ENCODE results near the gene NDUFS2. TPM values are rescaled to one million over a fixed set of nuclear protein-coding genes. Genes with fewer than 3 reads are reported as not detected.

NDUFS2 gene
- total and polyA plus RNA-seq, 2 of the 8 experiments (the other 6 are each of a cell fraction or from before 2014, with no cell fraction given) = 95.1 to 113 TPM

GRCh38 chr1:161218301-161219077 is 16.3 kb downstream of the NDUFS2 start:
- CTCF ChIA-PET (ENCODE audit: partially characterized antibody) = interaction anchor here (1.4 to 23.7 kb wide), 8 partner anchors 10 to 164 kb away, joined by 3 to 427 read pairs (median 46); partner anchors contain the start of genes ADAMTS4, NDUFS2 and TOMM40L
- Histone ChIP-seq H3K79me2 (ENCODE audit: control insufficient read depth in 1 of 2, insufficient read depth in 2 of 2, low read length in 2 of 2) (no peaks in the 10 kb centered on the region), H3K14ac (ENCODE audit: insufficient read length) (no peak overlapping the region), H3K23ac (ENCODE audit: insufficient read length) (no peak overlapping the region), H3K9ac (replicated peaks in 1 of 4; ENCODE audit: extremely low read depth in 1 of 4, low read depth in 3 of 4, low read length in 3 of 4) (no peak overlapping the region; a peak in 1 of 7 replicates), H4K20me1 (replicated peaks in 1 of 2; ENCODE audit: control insufficient read depth in 1 of 2, insufficient read depth in 2 of 2, low read length in 2 of 2) (peaks cover 0 to 2% of the 10 kb centered on the region in 2 experiments), H2BK12ac (ENCODE audit: low read depth, low read length) (no peak overlapping the region), H4K8ac (ENCODE audit: extremely low read depth, insufficient read depth, low read length) (no peak overlapping the region), H2BK15ac (ENCODE audit: low read length) (0 out of 2 replicates have a peak overlapping the region, but pooled peaks have one; percentile 61), H3K18ac (ENCODE audit: extremely low read depth, low read length) (no peak overlapping the region), H4K5ac (ENCODE audit: insufficient read length, low read depth, low read length) (no peak overlapping the region), H3K4me3 (ENCODE audit: extremely low read depth in 1 of 4, insufficient read depth in 2 of 4, low read depth in 3 of 4, low read length in 4 of 4) (no peak overlapping the region), H3K27me3 (replicated peaks in 1 of 4; ENCODE audit: control insufficient read depth in 3 of 4, extremely low read depth in 1 of 4, insufficient read depth in 3 of 4, low read length in 3 of 4) (0 out of 7 replicates have a peak, but pooled peaks cover 0 to 2% (median 0%) of the 10 kb centered on the region in 4 experiments), H3K4me2 (ENCODE audit: insufficient read depth in 1 of 2, low read depth in 2 of 2, low read length in 2 of 2) (peak overlapping the region in 1 of 2 experiments; percentile 8; a peak in 1 of 4 replicates), H3K4ac (replicated peaks; ENCODE audit: insufficient read length, low read depth, low read length) (no peak overlapping the region), H3K36me3 (ENCODE audit: control insufficient read depth in 2 of 4, insufficient read depth in 4 of 4, low read length in 3 of 4) (peaks cover 7 to 11% (median 9%) of the 10 kb centered on the region in 4 experiments; a peak in 7 of 8 replicates), H3K79me1 (ENCODE audit: low read depth, low read length) (no peaks in the 10 kb centered on the region), H2AK5ac (ENCODE audit: low read depth, low read length) (no peak overlapping the region), H4K91ac (replicated peaks; ENCODE audit: insufficient read length, low read length) (peak overlapping the region; percentile 56), H3K9me3 (ENCODE audit: insufficient read depth in 2 of 2, low read depth in 1 of 2, low read length in 1 of 2) (no peaks in the 10 kb centered on the region), H2BK5ac (ENCODE audit: low read depth, low read length) (no peak overlapping the region; the same call in 1 of the 2 replicates), H3K4me1 (replicated peaks in 1 of 4; ENCODE audit: control insufficient read depth in 3 of 4, insufficient read depth in 4 of 4, low read length in 3 of 4) (peaks cover 0 to 13% (median 0%) of the 10 kb centered on the region in 4 experiments; a peak in 3 of 7 replicates), H3K27ac (ENCODE audit: low read depth, low read length) (no peak overlapping the region), H3K56ac (replicated peaks; ENCODE audit: insufficient read length, low read depth, low read length) (no peak overlapping the region), H2BK20ac (ENCODE audit: low read length) (no peak overlapping the region), H2AFZ (ENCODE audit: low read length) (no peak overlapping the region), H3K23me2 (ENCODE audit: low read depth, low read length) (no peaks in the 10 kb centered on the region), H2BK120ac (replicated peaks; ENCODE audit: low read depth, low read length) (no peak overlapping the region)
- no peak for FAIRE-seq
- 86% methylated on average over 7 of the region's 8 CpGs; no CpG with 5 or more reads in 1 of the 2 experiments for WGBS, 2 experiments (ENCODE audit: extremely low coverage in 1 of 2, insufficient coverage in 1 of 2, insufficient read length in 1 of 2, insufficient replicate concordance in 2 of 2, low coverage in 1 of 2, low lambda C conversion rate in 2 of 2, missing lambda C conversion rate in 1 of 2)
- TF ChIP-seq KDM1A (IDR thresholded peaks at IDR 0.05; ENCODE audit: borderline replicate concordance, low read length) = no peak
- TF ChIP-seq EGR1 (IDR thresholded peaks at IDR 0.05; ENCODE audit: borderline replicate concordance, low read depth, low read length) = no peak
- TF ChIP-seq CBX5 (IDR thresholded peaks at IDR 0.05; ENCODE audit: low read depth, low read length) = no peak
- no peak for TF ChIP-seq CTBP2 (IDR thresholded peaks at IDR 0.05; ENCODE audit: borderline replicate concordance, insufficient read depth, insufficient read length, low read length)
- TF ChIP-seq JUND (IDR thresholded peaks at IDR 0.05; ENCODE audit: low read length) = no peak
- TF ChIP-seq POLR2AphosphoS5 (IDR thresholded peaks at IDR 0.05; ENCODE audit: low read depth, low read length) = no peak
- no peak for TF ChIP-seq CHD1 (IDR thresholded peaks at IDR 0.05; ENCODE audit: low read depth, low read length)
- no peak for TF ChIP-seq SP2 (IDR thresholded peaks at IDR 0.05; ENCODE audit: low read length)
- no peak for TF ChIP-seq RFX5 (IDR thresholded peaks at IDR 0.05; ENCODE audit: borderline replicate concordance, low read depth, low read length)
- TF ChIP-seq NANOG (IDR thresholded peaks at IDR 0.05; ENCODE audit: insufficient read depth, low read depth, low read length, poor library complexity, severe bottlenecking) = no peak
- no peak for TF ChIP-seq BRCA1 (IDR thresholded peaks at IDR 0.05; ENCODE audit: low read depth, low read length)
- no peak for DNase-seq (ENCODE audit: low read depth in 1 of 2, low spot score in 2 of 2)
- POLR2A ChIA-PET (ENCODE audit: partially characterized antibody) = interaction anchor here (1.1 to 9.9 kb wide), 4 partner anchors 11 to 19 kb away, joined by 3 to 82 read pairs (median 4); partner anchors contain the start of genes ADAMTS4 and NDUFS2

All from H1 (cell line).